SIG-M5 treated with dmso at 0.1 percent for 504 hours (cell line): ENCODE measurements around the gene IARS1.

ENCODE experiments used
- DNase-seq: peaks from one replicate; lab custom pipeline; 2025; ENCODE audit not compliant: unreplicated experiment; lab: John Stamatoyannopoulos, UW

Gene IARS1

GRCh38 chr9:92293452-92294296 lies at the start of gene IARS1:
TSS of gene IARS1 (minus strand) at chr9:92293697. CDS start at chr9:92289419, 4,278 bp downstream.
- peak; percentile 93 for DNase-seq

GRCh38 chr9:92342825-92343488 lies 49.5 kb upstream of the IARS1 start:
- DNase-seq, result no peak

GRCh38 chr9:92341578-92341977 lies 48.1 kb upstream of the IARS1 start:
- no peak for DNase-seq

GRCh38 chr9:92333282-92333634 lies 39.8 kb upstream of the IARS1 start:
- DNase-seq, result no peak

- DNase-seq, result no peak
Measured at GRCh38 chr9:92332577-92333281, 39.2 kb upstream of the IARS1 start.

- peak; percentile 38 for DNase-seq
Measured at GRCh38 chr9:92328225-92328624, 34.7 kb upstream of the IARS1 start.

GRCh38 chr9:92327283-92327850 lies 33.9 kb upstream of the IARS1 start:
- no peak for DNase-seq

GRCh38 chr9:92325991-92326500 lies 32.5 kb upstream of the IARS1 start:
- peak; percentile 55 for DNase-seq

GRCh38 chr9:92325269-92325990 lies 31.9 kb upstream of the IARS1 start, which contains the start of the genes CENPP and NOL8:
TSS of gene CENPP (plus strand) at chr9:92325953.
TSS of gene NOL8 (minus strand) at chr9:92325350. CDS start at chr9:92324161, 1,189 bp downstream.
- DNase-seq, result peak; percentile 91

- no peak for DNase-seq
Measured at GRCh38 chr9:92324889-92325268, 31.4 kb upstream of the IARS1 start.

- no peak for DNase-seq
Measured at GRCh38 chr9:92324431-92324830, 30.9 kb upstream of the IARS1 start.

- no peak for DNase-seq
Measured at GRCh38 chr9:92315456-92315855, 22.0 kb upstream of the IARS1 start.

- no peak for DNase-seq
Measured at GRCh38 chr9:92313624-92314012, 20.1 kb upstream of the IARS1 start.

- DNase-seq, result no peak
Measured at GRCh38 chr9:92312887-92313623, 19.6 kb upstream of the IARS1 start.

- DNase-seq, result no peak
Measured at GRCh38 chr9:92310562-92310961, 17.1 kb upstream of the IARS1 start.

GRCh38 chr9:92308893-92309292 lies 15.4 kb upstream of the IARS1 start:
- no peak for DNase-seq

- no peak for DNase-seq
Measured at GRCh38 chr9:92300936-92301335, 7.4 kb upstream of the IARS1 start.

- no peak for DNase-seq
Measured at GRCh38 chr9:92299116-92299515, 5.6 kb upstream of the IARS1 start.

GRCh38 chr9:92298036-92298435 lies 4.5 kb upstream of the IARS1 start:
- no peak for DNase-seq

- DNase-seq, result no peak
Measured at GRCh38 chr9:92297611-92298010, 4.1 kb upstream of the IARS1 start.
